DOHH2 (cell line): ENCODE data around the gene HPCA.

Experiments
- H3F3A ChIP-seq: fragments of 200-600 bp; sonication (generic), shearing (Covaris generic); 2 replicates; pipeline ENCODE4 v1.6.0; 2016; ENCODE audit warnings: antibody characterized with exemption, mild to moderate bottlenecking; ENCODE audit not compliant: control insufficient read depth, insufficient read depth
- H3K27ac ChIP-seq: fragments of 200-600 bp; sonication (generic); 2 replicates; pipeline ENCODE4 v1.5.1; 2014; ENCODE audit warnings: low read depth, mild to moderate bottlenecking, low read length, moderate library complexity
- H3K27me3 ChIP-seq: fragments of 200-600 bp; sonication (generic); 2 replicates; pipeline ENCODE4 v1.6.1; 2014; ENCODE audit warnings: mild to moderate bottlenecking, low read length, mixed read lengths; ENCODE audit not compliant: control insufficient read depth
- H3K36me3 ChIP-seq: fragments of 200-600 bp; sonication (generic); 2 replicates; pipeline ENCODE4 v1.6.1; 2014; ENCODE audit warnings: mild to moderate bottlenecking, low read length, moderate library complexity, mixed read lengths; ENCODE audit not compliant: control insufficient read depth
- H3K4me1 ChIP-seq: fragments of 200-600 bp; sonication (generic); 2 replicates; pipeline ENCODE4 v1.6.1; 2014; ENCODE audit warnings: mild to moderate bottlenecking, low read length, mixed read lengths; ENCODE audit not compliant: control insufficient read depth
- H3K4me2 ChIP-seq: fragments of 200-600 bp; sonication (generic); 2 replicates; pipeline ENCODE4 v1.6.0; 2014; ENCODE audit warnings: mild to moderate bottlenecking, low read length, moderate library complexity
- H3K4me3 ChIP-seq: fragments of 200-600 bp; sonication (generic); 2 replicates; pipeline ENCODE4 v1.5.1; 2014; ENCODE audit warnings: mild to moderate bottlenecking, low read length, mixed read lengths
- H3K79me2 ChIP-seq: fragments of 200-600 bp; sonication (generic); 2 replicates; pipeline ENCODE4 v1.6.1; 2014; ENCODE audit warnings: mild to moderate bottlenecking, low read length, mixed read lengths; ENCODE audit not compliant: control insufficient read depth
- H3K9me2 ChIP-seq: fragments of 200-600 bp; sonication (generic); replicated peaks from 2 replicates; pipeline ENCODE4 v1.6.1; 2014; ENCODE audit warnings: mild to moderate bottlenecking, low read length, mixed read lengths; ENCODE audit not compliant: control insufficient read depth
- H3K9me3 ChIP-seq: fragments of 200-600 bp; sonication (generic); 2 replicates; pipeline ENCODE4 v1.6.1; 2014; ENCODE audit warnings: antibody characterized with exemption, low read length, mixed read lengths; ENCODE audit not compliant: control insufficient read depth, insufficient read depth
- H4K20me1 ChIP-seq: fragments of 200-600 bp; sonication (generic); 2 replicates; pipeline ENCODE4 v1.6.0; 2014; ENCODE audit warnings: low read depth, mild to moderate bottlenecking, antibody characterized with exemption, low read length, moderate library complexity; ENCODE audit not compliant: control insufficient read depth, insufficient read depth
- EZH2phosphoT487 ChIP-seq: fragments of 200-600 bp; sonication (generic); IDR thresholded peaks from 2 replicates; pipeline ENCODE4 v1.6.1; 2017; ENCODE audit warnings: borderline replicate concordance, mild to moderate bottlenecking, antibody characterized with exemption, low read length, moderate library complexity, mixed read lengths
- TF ChIP-seq, protein P1 (sequence below): fragments of 200-600 bp; sonication (generic); IDR thresholded peaks from one replicate; pipeline ENCODE4 v1.5.1; 2014; ENCODE audit warnings: antibody characterized with exemption, mild to moderate bottlenecking, low read depth, low read length; ENCODE audit not compliant: poor library complexity, severe bottlenecking

HPCA gene

DNA sequence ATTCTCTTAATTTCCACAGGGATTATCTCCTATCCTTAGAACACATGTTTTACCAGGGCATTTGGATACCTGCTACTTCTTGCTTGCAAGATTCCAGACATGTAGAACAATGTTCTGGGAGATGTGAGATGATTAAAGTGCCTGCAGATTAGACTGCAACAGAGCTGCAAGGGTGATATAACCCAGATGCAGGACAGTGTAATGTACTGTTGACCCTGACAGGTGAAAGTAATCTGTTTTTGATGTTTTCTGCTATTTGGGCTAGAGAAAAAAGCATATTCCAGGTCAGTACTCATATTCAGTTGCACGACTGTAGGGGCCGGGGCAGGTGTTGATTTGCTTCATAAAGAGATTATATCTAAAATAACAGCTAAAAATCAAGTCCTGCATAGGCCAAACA is 42.0 kb downstream of the HPCA start:
- Histone ChIP-seq H3K27me3 (peaks cover 36% of the 10 kb centered on the region), H3F3A (no peaks in the 10 kb centered on the region), H3K4me3 (no peak overlapping the region), H3K79me2 (no peaks in the 10 kb centered on the region), H3K4me1 (no peaks in the 10 kb centered on the region), H3K9me2 (no peaks in the 10 kb centered on the region), H3K27ac (no peak overlapping the region), H4K20me1 (no peaks in the 10 kb centered on the region), H3K4me2 (no peak overlapping the region), H3K9me3 (no peaks in the 10 kb centered on the region), H3K36me3 (peaks cover 7% of the 10 kb centered on the region)
- TF ChIP-seq, protein P1, sequence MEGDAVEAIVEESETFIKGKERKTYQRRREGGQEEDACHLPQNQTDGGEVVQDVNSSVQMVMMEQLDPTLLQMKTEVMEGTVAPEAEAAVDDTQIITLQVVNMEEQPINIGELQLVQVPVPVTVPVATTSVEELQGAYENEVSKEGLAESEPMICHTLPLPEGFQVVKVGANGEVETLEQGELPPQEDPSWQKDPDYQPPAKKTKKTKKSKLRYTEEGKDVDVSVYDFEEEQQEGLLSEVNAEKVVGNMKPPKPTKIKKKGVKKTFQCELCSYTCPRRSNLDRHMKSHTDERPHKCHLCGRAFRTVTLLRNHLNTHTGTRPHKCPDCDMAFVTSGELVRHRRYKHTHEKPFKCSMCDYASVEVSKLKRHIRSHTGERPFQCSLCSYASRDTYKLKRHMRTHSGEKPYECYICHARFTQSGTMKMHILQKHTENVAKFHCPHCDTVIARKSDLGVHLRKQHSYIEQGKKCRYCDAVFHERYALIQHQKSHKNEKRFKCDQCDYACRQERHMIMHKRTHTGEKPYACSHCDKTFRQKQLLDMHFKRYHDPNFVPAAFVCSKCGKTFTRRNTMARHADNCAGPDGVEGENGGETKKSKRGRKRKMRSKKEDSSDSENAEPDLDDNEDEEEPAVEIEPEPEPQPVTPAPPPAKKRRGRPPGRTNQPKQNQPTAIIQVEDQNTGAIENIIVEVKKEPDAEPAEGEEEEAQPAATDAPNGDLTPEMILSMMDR = no peak
- no peak for TF ChIP-seq EZH2phosphoT487

DNA sequence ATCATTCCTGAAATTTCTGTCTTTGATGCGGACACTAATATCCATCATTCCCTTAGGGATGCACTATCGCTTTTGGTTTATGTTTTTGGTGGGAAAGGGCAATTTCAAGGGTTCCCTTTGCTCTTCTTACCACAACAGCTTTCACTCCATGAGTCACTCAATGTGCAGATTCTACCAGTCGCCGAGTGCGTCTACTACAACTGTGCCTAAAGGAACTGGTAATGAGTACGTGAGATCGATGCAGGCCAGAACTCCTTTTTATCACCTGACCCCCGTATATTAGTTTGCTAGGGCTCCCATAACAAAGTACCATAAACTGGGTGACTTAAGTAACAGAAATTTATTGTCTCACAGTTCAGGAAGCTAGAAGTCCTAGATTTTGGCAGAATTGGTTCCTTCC is 42.4 kb downstream of the HPCA start:
- H4K20me1 ChIP-seq = no peaks in the 10 kb centered on the region
- no peak overlapping the region for H3K4me2 ChIP-seq
- no peak overlapping the region for H3K4me3 ChIP-seq
- H3K9me3 ChIP-seq = no peaks in the 10 kb centered on the region
- TF ChIP-seq, protein P1 = no peak
- TF ChIP-seq EZH2phosphoT487 = no peak
- peaks cover 2% of the 10 kb centered on the region for H3F3A ChIP-seq
- H3K27me3 ChIP-seq = peaks cover 36% of the 10 kb centered on the region
- H3K9me2 ChIP-seq = no peaks in the 10 kb centered on the region
- peaks cover 10% of the 10 kb centered on the region for H3K36me3 ChIP-seq
- no peaks in the 10 kb centered on the region for H3K79me2 ChIP-seq
- H3K4me1 ChIP-seq = peaks cover 3% of the 10 kb centered on the region
- H3K27ac ChIP-seq = no peak overlapping the region

DNA sequence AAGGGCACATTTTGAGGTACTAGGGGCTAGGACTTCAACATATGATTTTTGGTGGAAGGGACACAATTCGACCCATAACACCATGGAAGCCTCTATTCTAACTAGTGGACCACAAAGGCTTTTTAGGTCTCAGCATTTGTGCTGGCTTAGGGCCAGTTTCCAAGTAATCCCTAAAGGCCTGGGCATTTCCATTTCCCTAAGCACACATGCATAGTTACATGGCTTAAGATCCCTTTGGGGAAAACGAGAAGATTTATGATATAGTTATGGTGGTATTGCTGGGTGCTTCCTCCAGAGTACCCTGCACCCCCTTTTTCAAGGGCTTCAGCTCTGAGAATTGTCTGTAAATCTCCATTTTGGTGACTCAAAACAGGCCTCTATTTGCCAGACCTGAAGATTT is 43.1 kb downstream of the HPCA start:
- Histone ChIP-seq H4K20me1 (no peaks in the 10 kb centered on the region), H3K4me1 (peaks cover 8% of the 10 kb centered on the region), H3K27ac (no peak overlapping the region), H3K9me3 (no peaks in the 10 kb centered on the region), H3F3A (peaks cover 8% of the 10 kb centered on the region), H3K79me2 (no peaks in the 10 kb centered on the region), H3K27me3 (peaks cover 29% of the 10 kb centered on the region), H3K36me3 (peaks cover 17% of the 10 kb centered on the region), H3K4me2 (no peak overlapping the region), H3K4me3 (no peak overlapping the region), H3K9me2 (no peaks in the 10 kb centered on the region)
- TF ChIP-seq, protein P1 = no peak
- no peak for TF ChIP-seq EZH2phosphoT487

GRCh38 chr1:32931760-32932159 is 45.5 kb downstream of the HPCA start:
- Histone ChIP-seq H3K4me3 (no peak overlapping the region), H3K36me3 (peaks cover 36% of the 10 kb centered on the region), H3K4me2 (no peak overlapping the region), H3K9me2 (no peaks in the 10 kb centered on the region), H3K27ac (no peak overlapping the region), H4K20me1 (no peaks in the 10 kb centered on the region), H3K27me3 (peaks cover 11% of the 10 kb centered on the region; the same call in 1 of the 2 replicates), H3K4me1 (peaks cover 8% of the 10 kb centered on the region), H3K79me2 (no peaks in the 10 kb centered on the region), H3K9me3 (no peaks in the 10 kb centered on the region), H3F3A (peaks cover 18% of the 10 kb centered on the region)
- TF ChIP-seq EZH2phosphoT487 = no peak
- TF ChIP-seq, protein P1 = no peak
